OCI-M2 (cell line): Measurements from ENCODE around the gene INPP5J.
"Not testable (repeated sequence)": the region's sequence is repeated elsewhere in the genome, so short reads cannot be mapped to it uniquely, and the experiment has no call there.

Source experiments
- DNase-seq: peaks from one replicate; lab custom pipeline; 2025; ENCODE audit not compliant: unreplicated experiment; lab: John Stamatoyannopoulos, UW

The INPP5J gene

GRCh38 chr22:31086703-31087330, 35.9 kb upstream of the INPP5J start:
- DNase-seq: no peak

GRCh38 chr22:31087744-31088215, 35.0 kb upstream of the INPP5J start:
- DNase-seq: no peak

- no peak for DNase-seq
Observed at GRCh38 chr22:31088233-31088986, 34.4 kb upstream of the INPP5J start.

GRCh38 chr22:31089160-31090100, 33.3 kb upstream of the INPP5J start:
- no peak for DNase-seq

- DNase-seq: no peak
Observed at GRCh38 chr22:31090217-31091085, 32.3 kb upstream of the INPP5J start.

GRCh38 chr22:31091106-31091975, 31.4 kb upstream of the INPP5J start:
- no peak for DNase-seq

- no peak for DNase-seq
Observed at GRCh38 chr22:31092161-31092560, 30.6 kb upstream of the INPP5J start.

- no peak for DNase-seq
Observed at GRCh38 chr22:31093086-31093850, 29.5 kb upstream of the INPP5J start.

GRCh38 chr22:31094021-31094551, 28.7 kb upstream of the INPP5J start:
- DNase-seq: no peak

- no peak for DNase-seq
Observed at GRCh38 chr22:31094741-31095140, 28.0 kb upstream of the INPP5J start.

GRCh38 chr22:31095637-31096249, 27.0 kb upstream of the INPP5J start:
- no peak for DNase-seq

GRCh38 chr22:31096657-31097279, 26.0 kb upstream of the INPP5J start:
- DNase-seq: no peak

- not testable (repeated sequence) for DNase-seq
Observed at GRCh38 chr22:31097539-31097938, 25.2 kb upstream of the INPP5J start.

GRCh38 chr22:31097941-31098631, 24.7 kb upstream of the INPP5J start:
- DNase-seq: no peak

GRCh38 chr22:31098632-31099110, 24.1 kb upstream of the INPP5J start:
- DNase-seq: no peak

- no peak for DNase-seq
Observed at GRCh38 chr22:31099386-31099785, 23.4 kb upstream of the INPP5J start.
